Keratinocyte (primary cell): Measurements from ENCODE around the gene RAB4B. TPM values are rescaled to one million over a fixed set of nuclear protein-coding genes. Genes with fewer than 3 reads are reported as not detected.

Experiments
- DNase-seq: peaks from one replicate; pipeline ENCODE4 v3.0.0-alpha.2; 2011; ENCODE audit warnings: low read depth, missing footprints, low spot score
- FAIRE-seq: peaks from 2 replicates; lab custom pipeline; 2011; peaks lifted over from hg19 to GRCh38; lab: Jason Lieb, UNC
- H2AFZ ChIP-seq: 2 replicates; pipeline ENCODE4 v1.6.0; 2012; ENCODE audit warnings: low read length, control low read depth, inconsistent platforms; ENCODE audit not compliant: control insufficient read depth
- H3K27ac ChIP-seq: 2 replicates; pipeline ENCODE4 v1.5.1; 2011; ENCODE audit warnings: low read length; ENCODE audit not compliant: control insufficient read depth, insufficient read depth
- H3K27me3 ChIP-seq: 3 replicates; pipeline ENCODE4 v1.6.0; 2011; ENCODE audit warnings: low read length; ENCODE audit not compliant: control insufficient read depth, insufficient read depth; ENCODE audit errors: extremely low read depth
- H3K36me3 ChIP-seq, 2 experiments: 2 replicates in 1 of 2; 3 replicates in 1 of 2; pipeline ENCODE4 v1.5.1; 2011; ENCODE audit warnings: low read length in 2 of 2, mild to moderate bottlenecking in 1 of 2; ENCODE audit not compliant: control insufficient read depth in 2 of 2, insufficient read depth in 2 of 2; ENCODE audit errors: extremely low read depth in 1 of 2
- H3K4me1 ChIP-seq: 3 replicates; pipeline ENCODE4 v1.5.1; 2011; ENCODE audit warnings: low read length; ENCODE audit not compliant: control insufficient read depth, insufficient read depth; ENCODE audit errors: extremely low read depth
- H3K4me2 ChIP-seq: 3 replicates; pipeline ENCODE4 v1.6.0; 2011; ENCODE audit warnings: low read depth, low read length; ENCODE audit not compliant: control insufficient read depth, insufficient read depth; ENCODE audit errors: extremely low read depth
- H3K4me3 ChIP-seq, 3 experiments: fragments of 200-600 bp in 1 of 3; sonication (generic) in 1 of 3; 2 replicates in 2 of 3; 3 replicates in 1 of 3; pipeline ENCODE4 v1.5.1; 2011 to 2016; ENCODE audit warnings: low read length in 3 of 3, mild to moderate bottlenecking in 3 of 3, control low read depth in 2 of 3, inconsistent platforms in 1 of 3, low read depth in 1 of 3, mixed read lengths in 1 of 3, mixed run types in 1 of 3, moderate library complexity in 1 of 3; ENCODE audit not compliant: control insufficient read depth in 2 of 3, insufficient read depth in 2 of 3; ENCODE audit errors: extremely low read depth in 1 of 3
- H3K79me2 ChIP-seq: 2 replicates; pipeline ENCODE4 v1.6.0; 2012; ENCODE audit warnings: low read length; ENCODE audit not compliant: control insufficient read depth, insufficient read depth
- H3K9ac ChIP-seq: 3 replicates; pipeline ENCODE4 v1.6.0; 2011; ENCODE audit warnings: low read length; ENCODE audit not compliant: control insufficient read depth, insufficient read depth; ENCODE audit errors: extremely low read depth
- H3K9me1 ChIP-seq: 3 replicates; pipeline ENCODE4 v1.6.0; 2011; ENCODE audit warnings: low read length; ENCODE audit not compliant: control insufficient read depth, insufficient read depth; ENCODE audit errors: extremely low read depth
- H3K9me3 ChIP-seq: 2 replicates; pipeline ENCODE4 v1.5.1; 2012; ENCODE audit warnings: low read depth, low read length; ENCODE audit not compliant: control insufficient read depth
- H4K20me1 ChIP-seq: 3 replicates; pipeline ENCODE4 v1.6.0; 2011; ENCODE audit warnings: low read length; ENCODE audit not compliant: control insufficient read depth, insufficient read depth; ENCODE audit errors: extremely low read depth
- EZH2 ChIP-seq: IDR thresholded peaks from one replicate; pipeline ENCODE4 v1.6.1; 2012; ENCODE audit warnings: inconsistent platforms, mild to moderate bottlenecking, low read length, moderate library complexity
- dilution Hi-C: fragments of 300-500 bp; cut with MboI; formaldehyde crosslinking; loops from one replicate; pipeline ENCODE4 v1.7.0; 2020; ENCODE audit warnings: low sequenced_read_pairs; ENCODE audit not compliant: extremely low pct_ligation_motif_present
- polyA plus RNA-seq, 5 experiments: library from polyadenylated mRNA; depleted of rRNA in 3 of 5; stranded (reverse) in 3 of 5; stranded (forward) in 1 of 5; unstranded in 1 of 5; fragments of >200 nt; gene quantifications; 1 replicate in 1 of 5; 2 replicates in 3 of 5; 3 replicates in 1 of 5; pipeline versions ENCODE4 v1.2.1 to v1.2.3, GENCODE V29; 2011 to 2012; ENCODE audit warnings: missing spikeins in 2 of 5, low read depth in 1 of 5, low replicate concordance in 1 of 5
- TF ChIP-seq, protein P1 (sequence below), 3 experiments: IDR thresholded peaks in 1 of 3; conservative IDR thresholded peaks in 1 of 3; optimal IDR thresholded peaks in 1 of 3; 2 replicates in 2 of 3; 3 replicates in 1 of 3; pipeline versions ENCODE3 to v1.5.1; 2011; ENCODE audit warnings: low read length in 3 of 3, mild to moderate bottlenecking in 3 of 3, moderate library complexity in 2 of 3, control low read depth in 1 of 3, inconsistent platforms in 1 of 3; ENCODE audit not compliant: insufficient read depth in 2 of 3; ENCODE audit errors: extremely low read depth in 1 of 3

The RAB4B gene
- polyA plus RNA-seq, 1 donor (not counting 4 experiments of a cell fraction or from before 2014, with no cell fraction given) = 15.0 TPM

DNA sequence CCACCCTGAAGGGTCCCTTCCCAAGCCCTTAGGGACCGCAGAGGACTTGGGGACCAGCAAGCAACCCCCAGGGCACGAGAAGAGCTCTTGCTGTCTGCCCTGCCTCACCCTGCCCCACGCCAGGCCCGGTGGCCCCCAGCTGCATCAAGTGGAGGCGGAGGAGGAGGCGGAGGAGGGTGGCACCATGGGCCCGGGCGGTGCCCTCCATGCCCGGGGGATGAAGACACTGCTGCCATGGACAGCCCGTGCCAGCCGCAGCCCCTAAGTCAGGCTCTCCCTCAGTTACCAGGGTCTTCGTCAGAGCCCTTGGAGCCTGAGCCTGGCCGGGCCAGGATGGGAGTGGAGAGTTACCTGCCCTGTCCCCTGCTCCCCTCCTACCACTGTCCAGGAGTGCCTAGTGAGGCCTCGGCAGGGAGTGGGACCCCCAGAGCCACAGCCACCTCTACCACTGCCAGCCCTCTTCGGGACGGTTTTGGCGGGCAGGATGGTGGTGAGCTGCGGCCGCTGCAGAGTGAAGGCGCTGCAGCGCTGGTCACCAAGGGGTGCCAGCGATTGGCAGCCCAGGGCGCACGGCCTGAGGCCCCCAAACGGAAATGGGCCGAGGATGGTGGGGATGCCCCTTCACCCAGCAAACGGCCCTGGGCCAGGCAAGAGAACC lies 22.4 kb downstream of the RAB4B start:
- dilution Hi-C loops = no loop called here
- Histone ChIP-seq H3K27me3 (no peaks in the 10 kb centered on the region), H3K4me1 (peaks cover 50% of the 10 kb centered on the region), H3K9me1 (peaks cover 10% of the 10 kb centered on the region), H3K4me2 (peak overlapping the region; percentile 83), H4K20me1 (peaks cover 36% of the 10 kb centered on the region), H3K9ac (peak overlapping the region; percentile 90), H3K36me3 (peaks cover 28 to 44% of the 10 kb centered on the region in 2 experiments), H3K79me2 (peaks cover 60% of the 10 kb centered on the region), H2AFZ (no peak overlapping the region), H3K27ac (peak overlapping the region; percentile 78), H3K9me3 (no peaks in the 10 kb centered on the region), H3K4me3 (peak overlapping the region; percentile 67 to 97 (median 67))
- DNase-seq = no peak
- FAIRE-seq = no peak
- TF ChIP-seq, protein P1, sequence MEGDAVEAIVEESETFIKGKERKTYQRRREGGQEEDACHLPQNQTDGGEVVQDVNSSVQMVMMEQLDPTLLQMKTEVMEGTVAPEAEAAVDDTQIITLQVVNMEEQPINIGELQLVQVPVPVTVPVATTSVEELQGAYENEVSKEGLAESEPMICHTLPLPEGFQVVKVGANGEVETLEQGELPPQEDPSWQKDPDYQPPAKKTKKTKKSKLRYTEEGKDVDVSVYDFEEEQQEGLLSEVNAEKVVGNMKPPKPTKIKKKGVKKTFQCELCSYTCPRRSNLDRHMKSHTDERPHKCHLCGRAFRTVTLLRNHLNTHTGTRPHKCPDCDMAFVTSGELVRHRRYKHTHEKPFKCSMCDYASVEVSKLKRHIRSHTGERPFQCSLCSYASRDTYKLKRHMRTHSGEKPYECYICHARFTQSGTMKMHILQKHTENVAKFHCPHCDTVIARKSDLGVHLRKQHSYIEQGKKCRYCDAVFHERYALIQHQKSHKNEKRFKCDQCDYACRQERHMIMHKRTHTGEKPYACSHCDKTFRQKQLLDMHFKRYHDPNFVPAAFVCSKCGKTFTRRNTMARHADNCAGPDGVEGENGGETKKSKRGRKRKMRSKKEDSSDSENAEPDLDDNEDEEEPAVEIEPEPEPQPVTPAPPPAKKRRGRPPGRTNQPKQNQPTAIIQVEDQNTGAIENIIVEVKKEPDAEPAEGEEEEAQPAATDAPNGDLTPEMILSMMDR (optimal IDR thresholded peaks at IDR 0.05 in 1 of 3, IDR thresholded peaks at IDR 0.05 in 1 of 3, conservative IDR thresholded peaks at IDR 0.05 in 1 of 3; ENCODE audit: extremely low read depth in 1 of 3, insufficient read depth in 2 of 3, low read length in 3 of 3) = no peak

DNA sequence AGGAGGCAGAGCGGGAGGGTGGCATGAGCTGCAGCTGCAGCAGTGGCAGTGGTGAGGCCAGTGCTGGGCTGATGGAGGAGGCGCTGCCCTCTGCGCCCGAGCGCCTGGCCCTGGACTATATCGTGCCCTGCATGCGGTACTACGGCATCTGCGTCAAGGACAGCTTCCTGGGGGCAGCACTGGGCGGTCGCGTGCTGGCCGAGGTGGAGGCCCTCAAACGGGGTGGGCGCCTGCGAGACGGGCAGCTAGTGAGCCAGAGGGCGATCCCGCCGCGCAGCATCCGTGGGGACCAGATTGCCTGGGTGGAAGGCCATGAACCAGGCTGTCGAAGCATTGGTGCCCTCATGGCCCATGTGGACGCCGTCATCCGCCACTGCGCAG lies 22.9 kb downstream of the RAB4B start:
- Histone ChIP-seq H3K4me2 (peak overlapping the region; percentile 83), H3K4me1 (peaks cover 55% of the 10 kb centered on the region), H3K27ac (no peak overlapping the region), H3K9me3 (no peaks in the 10 kb centered on the region), H4K20me1 (peaks cover 38% of the 10 kb centered on the region), H3K9ac (no peak overlapping the region), H3K9me1 (peaks cover 10% of the 10 kb centered on the region), H3K4me3 (no peak overlapping the region), H3K36me3 (peaks cover 30 to 44% of the 10 kb centered on the region in 2 experiments), H3K79me2 (peaks cover 66% of the 10 kb centered on the region), H2AFZ (no peak overlapping the region), H3K27me3 (no peaks in the 10 kb centered on the region)
- TF ChIP-seq EZH2 = no peak
- TF ChIP-seq, protein P1 (optimal IDR thresholded peaks at IDR 0.05 in 1 of 3, IDR thresholded peaks at IDR 0.05 in 1 of 3, conservative IDR thresholded peaks at IDR 0.05 in 1 of 3; ENCODE audit: extremely low read depth in 1 of 3, insufficient read depth in 2 of 3, low read length in 3 of 3) = no peak
- dilution Hi-C loops = no loop called here
- no peak for FAIRE-seq
- no peak for DNase-seq
